GM21786 (cell line): ENCODE measurements around the gene CDC14C.
"Not testable (repeated sequence)": the region's sequence is repeated elsewhere in the genome, so short reads cannot be mapped to it uniquely, and the experiment has no call there.

Experiments
- ATAC-seq: cut with Tn5 transposase; IDR thresholded peaks from one replicate; pipeline ENCODE4 v1.9.1; 2021; ENCODE audit not compliant: unreplicated experiment

The CDC14C gene

GRCh38 chr7:48924433-48924832 lies at the start of gene CDC14C:
CDC14C (plus strand) TSS chr7:48924547; CDS start chr7:48924673, 126 bp downstream.
- ATAC-seq: no peak

GRCh38 chr7:48875045-48875916 lies 49.1 kb upstream of the CDC14C start:
- no peak for ATAC-seq

GRCh38 chr7:48876087-48876486 lies 48.3 kb upstream of the CDC14C start:
- ATAC-seq: no peak

GRCh38 chr7:48880851-48881250 lies 43.5 kb upstream of the CDC14C start:
- no peak for ATAC-seq

DNA sequence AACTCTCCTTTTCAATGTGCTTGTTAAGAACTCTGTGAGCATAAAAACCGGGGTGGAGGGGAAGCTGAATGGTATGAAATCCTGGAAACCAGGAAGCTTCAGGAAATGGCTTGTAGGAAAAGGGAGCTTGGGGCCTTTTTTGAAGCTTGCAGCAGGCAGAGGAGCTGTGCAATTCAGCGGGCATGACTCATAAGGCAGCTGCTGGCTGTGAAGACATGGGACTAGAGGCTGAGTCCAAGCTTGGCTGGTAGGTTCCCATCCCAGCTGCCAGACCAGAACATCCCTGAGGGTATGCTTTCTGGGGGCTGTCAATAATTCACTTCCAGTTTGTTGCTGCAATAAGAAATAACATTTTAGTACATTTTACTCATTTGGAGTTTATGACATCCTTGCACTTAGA lies 36.8 kb upstream of the CDC14C start:
- ATAC-seq: no peak

- no peak for ATAC-seq
Measured at GRCh38 chr7:48894574-48894973, 29.8 kb upstream of the CDC14C start.

GRCh38 chr7:48899932-48900331 lies 24.4 kb upstream of the CDC14C start:
- ATAC-seq: no peak

DNA sequence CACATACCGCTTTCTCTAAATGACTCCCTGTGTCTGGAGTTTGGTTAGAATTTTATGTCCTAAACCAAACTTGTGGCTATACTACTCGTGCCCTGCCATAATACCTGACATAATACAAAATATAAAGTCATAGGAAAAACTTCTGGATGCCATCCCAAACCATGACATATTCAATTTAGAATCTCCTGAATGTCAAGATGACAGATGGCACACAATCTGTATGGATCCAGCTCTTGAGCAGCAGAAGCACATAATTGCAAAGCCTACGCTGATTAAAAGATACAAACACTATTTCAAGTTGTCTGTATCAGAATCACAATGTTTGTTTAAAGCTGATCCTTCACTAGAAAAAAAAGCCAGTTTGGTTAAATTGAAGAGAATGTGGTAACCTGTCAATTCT lies 22.4 kb upstream of the CDC14C start:
- ATAC-seq: no peak

DNA sequence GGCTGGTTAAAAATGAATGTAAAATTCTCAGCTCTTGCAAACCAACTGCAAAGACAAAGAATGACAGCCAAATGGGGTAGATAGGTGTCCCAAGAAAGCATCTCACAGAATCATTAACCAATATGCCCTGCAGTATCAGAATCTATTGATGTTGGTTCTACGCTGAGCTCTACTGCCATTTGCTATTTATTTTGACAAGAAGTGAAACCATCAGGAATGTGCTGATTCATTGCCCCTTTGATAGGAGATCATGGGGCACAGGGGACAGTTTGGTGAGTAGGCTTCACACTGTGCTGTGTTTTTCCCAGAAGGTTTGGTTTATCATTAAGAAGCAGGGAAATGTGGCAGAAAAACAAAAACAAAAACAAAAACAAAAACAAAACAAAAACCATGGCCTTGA lies 19.4 kb upstream of the CDC14C start:
- no peak for ATAC-seq

DNA sequence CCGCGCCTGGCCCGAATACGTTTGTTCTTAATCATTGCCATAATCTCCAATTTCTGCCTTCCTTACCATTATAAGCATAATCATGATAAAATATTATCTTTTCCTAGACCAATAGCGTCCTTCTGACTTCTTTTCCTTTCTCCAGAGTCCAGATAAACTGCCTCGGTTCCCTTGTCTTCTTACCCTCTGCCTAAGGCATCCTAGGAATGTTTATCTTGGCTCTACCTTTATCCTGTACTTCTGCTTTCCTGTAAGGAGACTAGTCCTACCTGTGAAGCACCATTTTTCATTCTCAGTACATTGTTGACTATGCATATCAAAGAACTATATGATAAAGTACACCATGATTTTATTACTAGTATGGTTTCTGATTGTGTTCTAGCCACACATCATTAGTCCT lies 18.7 kb upstream of the CDC14C start:
- ATAC-seq: not testable (repeated sequence)

DNA sequence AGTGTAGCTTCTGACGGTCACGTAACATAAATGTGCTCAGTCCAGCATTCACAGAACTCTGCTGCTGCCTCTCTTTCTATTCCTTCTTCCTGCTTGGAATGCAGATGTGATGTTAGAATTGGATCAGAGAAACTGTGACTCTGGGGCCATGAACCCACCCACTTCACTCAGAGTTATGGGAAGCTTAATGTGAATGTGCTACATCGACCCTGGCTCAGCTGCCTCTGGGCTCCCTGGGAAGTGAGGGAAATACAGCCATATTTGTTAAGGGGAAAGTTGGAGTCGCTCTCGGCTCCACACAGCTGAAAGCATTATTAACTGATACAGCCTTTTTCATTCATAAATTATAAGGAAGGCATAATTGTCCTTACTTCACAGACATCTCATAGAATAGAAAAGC lies 14.5 kb upstream of the CDC14C start:
- not testable (repeated sequence) for ATAC-seq

DNA sequence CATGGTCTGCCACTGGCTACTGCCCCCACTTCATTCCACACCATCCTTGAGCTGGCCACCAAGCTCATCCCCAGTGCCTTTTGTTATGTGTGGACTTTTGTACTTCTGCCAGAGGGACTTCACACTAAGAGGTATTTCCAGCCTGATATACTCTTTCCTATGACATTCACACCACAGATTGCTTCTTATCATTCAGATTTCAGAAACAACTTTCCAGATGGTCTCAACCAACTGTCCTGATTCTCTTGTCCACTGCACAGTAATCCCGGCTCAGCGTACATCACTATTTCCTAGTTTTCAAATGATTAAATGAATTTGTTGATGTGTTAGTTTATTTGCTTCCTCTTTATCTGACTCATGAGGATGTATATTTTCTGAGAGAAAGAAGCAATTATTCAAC lies 7.1 kb downstream of the CDC14C start:
- no peak for ATAC-seq

DNA sequence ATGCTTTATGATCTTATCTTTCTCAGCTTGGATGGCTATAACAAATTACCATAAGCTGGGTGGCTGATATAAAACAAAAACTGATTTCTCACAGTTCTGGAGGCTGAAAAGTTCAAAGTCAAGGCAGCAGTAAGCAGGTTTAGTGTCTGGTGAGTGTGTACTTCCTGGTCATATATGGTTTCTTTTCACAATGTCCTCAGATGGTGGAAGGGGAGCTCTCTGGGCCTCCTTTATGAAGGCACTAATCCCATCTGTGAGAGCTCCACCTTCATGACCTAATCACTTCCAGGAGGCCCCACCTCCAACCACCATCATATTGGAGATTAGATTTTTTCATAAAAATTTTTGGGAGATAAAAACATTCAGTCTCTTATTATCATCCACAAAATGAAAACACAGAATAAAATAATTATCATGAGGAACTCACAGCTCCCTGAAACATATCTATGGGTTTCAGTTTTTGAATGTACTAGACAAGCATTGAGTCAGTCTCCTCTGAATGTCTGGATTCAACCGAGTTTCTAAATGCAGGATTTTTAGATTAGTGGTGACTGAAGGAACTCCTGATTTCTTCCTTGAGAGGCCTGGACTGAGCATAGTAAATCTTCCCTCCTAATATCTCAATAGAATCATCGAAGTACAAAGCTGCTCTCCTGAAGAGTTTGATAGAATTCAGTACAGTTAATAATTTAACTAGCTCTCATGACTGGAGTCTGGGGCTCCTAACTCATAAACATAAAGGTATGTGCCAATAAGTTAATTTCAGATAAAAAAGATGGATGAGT lies 8.0 kb downstream of the CDC14C start:
- no peak for ATAC-seq

- ATAC-seq: no peak
Measured at GRCh38 chr7:48933549-48934085, 9.3 kb downstream of the CDC14C start.

DNA sequence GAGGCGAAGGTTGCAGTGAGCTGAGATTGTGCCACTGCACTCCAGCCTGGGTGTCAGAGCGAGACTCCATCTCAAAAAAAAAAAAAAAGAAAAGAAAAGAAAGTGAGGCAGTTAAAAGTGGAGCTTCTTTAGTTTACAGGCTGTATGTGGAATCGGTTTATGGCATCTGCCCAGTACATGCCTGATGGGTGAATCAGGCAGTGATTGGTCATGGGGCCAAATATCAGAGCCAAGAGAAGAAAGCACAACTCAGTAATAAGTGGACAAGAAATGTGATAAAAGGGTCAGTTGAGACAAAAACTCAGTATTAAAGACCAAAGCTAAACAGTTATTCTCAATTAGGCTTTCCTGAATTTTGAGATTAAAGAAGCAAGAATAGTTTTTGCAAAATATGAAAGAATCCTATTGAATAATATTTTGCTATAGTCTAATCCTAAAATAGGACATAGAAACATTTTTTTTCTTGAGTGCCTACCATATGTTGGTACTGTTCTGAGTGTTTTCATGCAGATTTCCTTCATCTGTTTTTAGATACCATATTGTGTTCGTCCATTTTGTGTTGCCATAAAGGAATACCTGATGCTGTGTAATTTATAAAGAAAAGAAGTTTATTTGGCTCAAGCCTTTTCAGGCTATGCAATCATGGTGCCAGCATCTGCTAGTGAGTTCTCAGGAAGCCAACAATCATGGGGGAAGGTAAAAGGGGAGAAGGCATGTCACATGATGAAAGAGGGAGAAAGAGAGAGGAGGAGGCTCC lies 14.4 kb downstream of the CDC14C start:
- no peak for ATAC-seq

DNA sequence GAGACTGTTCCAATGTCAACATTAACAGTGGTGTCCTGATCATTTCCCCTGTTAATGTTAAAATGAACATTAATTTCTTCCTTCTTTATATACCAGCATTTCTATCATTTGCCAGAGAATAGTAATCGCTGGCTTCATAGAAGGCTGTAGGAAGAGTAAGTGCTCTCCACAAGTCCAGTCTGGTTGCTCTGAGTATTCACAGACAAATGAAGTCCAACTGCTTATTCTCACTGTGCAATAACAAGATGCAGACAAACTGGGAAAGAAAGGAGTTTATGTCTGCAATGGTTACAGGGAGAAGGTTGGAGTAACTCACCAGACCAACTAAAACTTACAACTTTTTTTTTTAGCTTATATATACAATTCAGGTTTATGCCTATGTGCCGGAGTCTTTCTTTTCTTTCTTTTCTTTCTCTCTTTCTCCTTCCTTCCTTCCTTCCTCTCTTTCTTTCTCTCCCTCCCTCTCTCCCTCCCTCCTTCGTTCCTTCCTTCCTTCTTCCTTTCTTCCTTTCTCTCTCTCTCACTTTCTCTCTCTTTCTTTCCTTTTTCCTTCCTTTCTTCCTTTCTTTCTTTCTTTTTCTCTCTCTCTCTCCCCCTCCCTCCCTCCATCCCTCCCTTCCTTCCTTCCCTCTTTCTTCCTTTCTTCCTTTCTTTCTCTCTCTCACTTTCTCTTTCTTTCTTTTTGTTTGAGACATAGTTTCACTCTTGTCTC lies 19.1 kb downstream of the CDC14C start:
- no peak for ATAC-seq

- ATAC-seq: no peak
Measured at GRCh38 chr7:48955916-48956315, 31.6 kb downstream of the CDC14C start.

DNA sequence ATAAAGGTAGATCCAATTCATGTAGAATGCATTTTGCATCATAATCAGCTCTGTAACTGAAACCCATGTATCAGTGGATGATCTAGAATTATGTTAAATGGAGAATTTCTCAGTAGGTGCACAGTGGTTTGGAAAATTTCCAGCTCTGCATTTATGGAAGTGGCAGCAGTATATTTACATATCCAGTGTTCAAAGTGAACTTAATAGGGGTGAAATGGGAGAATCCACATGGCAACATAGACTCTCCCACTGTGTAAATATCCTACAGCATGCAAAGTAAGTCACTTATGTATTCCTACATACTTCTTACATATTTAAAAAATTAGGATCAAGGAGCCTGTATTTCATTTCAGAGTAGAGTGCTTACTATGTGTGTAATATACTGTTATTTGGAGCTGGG lies 35.3 kb downstream of the CDC14C start:
- ATAC-seq: no peak

GRCh38 chr7:48962821-48963505 lies 38.6 kb downstream of the CDC14C start:
- no peak for ATAC-seq

GRCh38 chr7:48964074-48964473 lies 39.7 kb downstream of the CDC14C start:
- no peak for ATAC-seq
